Measurements from ENCODE around the gene KATNAL1.
A peak's percentile ranks its signal among the peaks of the same experiment; 100 is the strongest.

The KATNAL1 gene

DNA sequence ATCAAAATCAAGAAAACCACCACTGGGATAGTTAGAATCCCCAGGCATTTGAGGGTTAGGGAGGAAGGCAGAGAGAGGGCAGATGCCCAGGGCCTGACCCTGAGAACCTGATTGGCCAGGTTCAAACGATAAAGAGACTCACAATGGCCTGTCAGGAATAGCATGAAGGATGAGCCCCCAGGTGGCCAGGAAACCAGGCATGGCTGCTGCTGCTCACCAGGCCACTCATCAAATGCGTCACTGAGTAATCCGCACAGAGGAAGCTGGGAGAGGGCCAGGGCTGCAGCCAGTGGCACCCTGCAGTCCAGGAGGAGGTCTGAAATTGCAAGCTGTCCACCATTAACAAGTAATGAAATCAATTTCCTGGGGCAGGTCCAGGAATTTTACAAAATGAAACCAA is 111.3 kb downstream of the KATNAL1 start:
- no peak for TF ChIP-seq Cebpa-rat (IDR thresholded peaks at IDR 0.05)
- no peaks in the 10 kb centered on the region for H4K20me1 ChIP-seq
- H3K9me3 ChIP-seq (replicated peaks in 1 of 11): no peaks in the 10 kb centered on the region

DNA sequence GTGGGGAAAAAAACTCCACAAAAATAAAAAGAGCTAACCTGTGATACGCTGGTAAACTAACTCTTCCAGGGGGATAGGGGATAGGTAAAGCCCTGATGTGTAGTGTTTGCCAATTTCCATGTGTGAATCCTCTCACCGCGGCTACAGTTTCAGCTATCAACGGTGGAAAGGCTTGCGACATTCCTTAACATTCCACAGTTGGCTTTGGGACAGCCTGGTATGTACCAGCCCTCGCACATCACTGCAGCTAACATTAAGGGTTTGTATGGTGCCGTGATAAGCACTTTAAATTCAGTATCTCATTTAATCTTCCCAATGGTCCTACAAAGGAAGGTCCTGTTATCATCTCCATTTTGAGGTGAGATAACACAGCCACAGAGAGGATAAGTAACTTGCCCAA is 112.4 kb downstream of the KATNAL1 start:
- Histone ChIP-seq H3K27me3 (no peaks in the 10 kb centered on the region), H3K4me2 (no peak overlapping the region), H3K4me3 (no peak overlapping the region), H3K9me3 (replicated peaks in 1 of 11) (no peaks in the 10 kb centered on the region), H3K27ac (no peak overlapping the region), H3K4me1 (peaks cover 0 to 6% (median 4%) of the 10 kb centered on the region in 10 experiments; a peak in 3 of 20 replicates), H3K36me3 (peaks cover 0 to 2% (median 0%) of the 10 kb centered on the region in 11 experiments; a peak in 1 of 22 replicates), H3K9ac (no peak overlapping the region), H4K20me1 (no peaks in the 10 kb centered on the region)
- TF ChIP-seq Cebpa-rat (IDR thresholded peaks at IDR 0.05): no peak

More for the DNA sequence above, 111.3 kb downstream of the KATNAL1 start:
- Histone ChIP-seq H3K36me3 (peaks cover 0 to 6% (median 0%) of the 10 kb centered on the region in 11 experiments; a peak in 3 of 22 replicates), H3K4me1 (peaks cover 0 to 6% (median 4%) of the 10 kb centered on the region in 10 experiments; a peak in 3 of 20 replicates), H3K27me3 (no peaks in the 10 kb centered on the region), H3K4me2 (peak overlapping the region in 1 of 11 experiments; percentile 24; a peak in 2 of 22 replicates), H3K9ac (no peak overlapping the region), H3K27ac (no peak overlapping the region), H3K4me3 (no peak overlapping the region)

DNA sequence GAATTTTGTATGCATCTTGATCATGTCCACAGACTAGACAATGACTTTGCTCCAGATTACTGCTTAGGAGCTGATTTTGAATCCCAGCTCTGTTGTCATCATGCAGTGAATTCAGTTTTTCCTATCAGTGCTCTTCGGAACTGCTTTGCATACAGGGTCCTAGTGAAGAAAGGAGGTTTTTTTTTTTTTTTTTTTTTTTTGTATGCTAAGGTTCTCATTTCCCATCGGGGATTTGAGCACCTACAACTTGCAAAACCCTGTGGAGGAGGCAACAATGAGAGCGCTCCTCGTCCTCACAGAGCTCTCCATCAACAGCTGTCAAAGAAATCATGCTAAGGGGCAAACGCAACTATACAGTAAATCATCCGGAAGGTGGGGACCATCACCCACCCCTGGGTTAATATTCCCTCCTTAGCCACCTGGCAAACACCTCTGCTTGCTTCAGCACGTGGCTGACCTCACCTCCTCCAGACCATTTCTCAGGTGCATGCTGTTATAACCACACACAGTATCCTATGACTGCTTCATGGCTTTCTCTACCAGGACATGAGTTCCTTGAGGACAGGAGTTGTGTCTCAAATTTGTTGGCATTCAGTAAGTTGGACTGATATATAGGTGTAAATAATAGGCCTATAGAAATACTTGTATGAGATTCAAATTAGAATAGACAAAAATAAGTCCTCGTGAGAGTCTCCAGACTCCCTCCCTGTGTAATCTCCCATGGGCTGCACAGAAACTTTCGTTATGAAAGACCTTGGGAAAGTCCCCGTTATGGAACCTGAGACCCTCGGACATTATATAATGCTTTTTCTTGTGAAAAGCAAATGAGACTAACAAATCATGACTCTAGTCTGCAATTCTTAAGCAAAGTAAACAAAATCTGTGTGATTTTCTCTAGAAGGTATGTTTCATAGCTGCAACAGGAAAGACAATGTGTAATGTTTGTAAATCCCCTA is 113.8 kb downstream of the KATNAL1 start:
- H3K4me2 ChIP-seq: no peak overlapping the region
- no peaks in the 10 kb centered on the region for H3K9me3 ChIP-seq (replicated peaks in 1 of 11)
- peaks cover 0 to 6% (median 4%) of the 10 kb centered on the region in 10 experiments; a peak in 3 of 20 replicates for H3K4me1 ChIP-seq
- H4K20me1 ChIP-seq: no peaks in the 10 kb centered on the region
- no peaks in the 10 kb centered on the region for H3K36me3 ChIP-seq
- H3K27ac ChIP-seq: no peak overlapping the region
- H3K4me3 ChIP-seq: no peak overlapping the region
- no peaks in the 10 kb centered on the region for H3K27me3 ChIP-seq
- no peak overlapping the region for H3K9ac ChIP-seq
- no peak for TF ChIP-seq Cebpa-rat (IDR thresholded peaks at IDR 0.05)

DNA sequence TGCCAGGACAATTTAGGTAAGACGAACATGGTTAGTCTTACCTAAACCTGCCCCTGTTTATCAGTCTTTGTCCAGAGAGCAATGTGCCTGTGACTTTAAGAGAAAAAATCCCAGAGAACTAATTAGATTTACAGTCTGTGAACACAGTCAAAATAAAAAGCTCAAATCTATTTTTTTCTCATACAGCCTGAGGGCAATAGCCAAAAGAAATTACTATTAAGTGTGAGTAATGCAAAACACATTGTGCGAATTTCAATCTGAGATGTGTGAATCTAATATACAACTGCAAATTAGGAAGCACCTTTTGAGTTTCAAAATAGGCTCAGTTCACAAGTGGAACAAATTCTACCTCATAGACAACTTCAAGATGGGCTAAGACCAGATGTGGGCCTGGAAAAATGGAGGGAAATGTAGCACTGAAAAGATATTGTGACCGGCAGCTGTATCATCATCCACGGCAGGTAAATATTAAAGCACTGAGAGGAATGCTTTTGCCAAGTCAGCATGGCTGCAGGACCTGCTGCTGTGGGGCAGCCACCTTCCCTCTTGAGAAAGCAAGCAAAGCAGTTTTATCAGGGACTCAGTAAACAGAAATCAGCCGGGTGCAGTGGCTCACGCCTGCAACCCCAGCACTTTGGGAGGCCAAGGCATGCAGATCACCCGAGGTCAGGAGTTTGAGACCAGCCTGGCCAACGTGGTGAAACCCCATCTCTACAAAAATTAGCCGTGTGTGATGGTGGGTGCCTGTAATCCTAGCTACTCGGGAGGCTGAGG is 114.8 kb downstream of the KATNAL1 start:
- H3K27me3 ChIP-seq: no peaks in the 10 kb centered on the region
- TF ChIP-seq Cebpa-rat (IDR thresholded peaks at IDR 0.05): no peak
- H3K27ac ChIP-seq: no peak overlapping the region
- H3K36me3 ChIP-seq: no peaks in the 10 kb centered on the region
- no peaks in the 10 kb centered on the region for H4K20me1 ChIP-seq
- H3K4me1 ChIP-seq: peaks cover 0 to 6% (median 4%) of the 10 kb centered on the region in 10 experiments; a peak in 3 of 20 replicates
- no peak overlapping the region for H3K9ac ChIP-seq
- no peaks in the 10 kb centered on the region for H3K9me3 ChIP-seq (replicated peaks in 1 of 11)
- H3K4me3 ChIP-seq: no peak overlapping the region
- no peak overlapping the region for H3K4me2 ChIP-seq

GRCh38 chr13:30191491-30192100 is 115.8 kb downstream of the KATNAL1 start:
- Histone ChIP-seq H3K27ac (no peak overlapping the region), H3K4me3 (no peak overlapping the region), H3K27me3 (no peaks in the 10 kb centered on the region), H3K9me3 (replicated peaks in 1 of 11) (no peaks in the 10 kb centered on the region), H3K36me3 (no peaks in the 10 kb centered on the region), H3K9ac (no peak overlapping the region), H4K20me1 (no peaks in the 10 kb centered on the region), H3K4me1 (peaks cover 0 to 6% (median 4%) of the 10 kb centered on the region in 10 experiments; a peak in 3 of 20 replicates), H3K4me2 (no peak overlapping the region)
- TF ChIP-seq Cebpa-rat (IDR thresholded peaks at IDR 0.05): no peak

GRCh38 chr13:30186634-30187415 is 120.5 kb downstream of the KATNAL1 start:
- no peak overlapping the region for H3K27ac ChIP-seq
- no peak overlapping the region for H3K4me2 ChIP-seq
- H3K27me3 ChIP-seq: no peaks in the 10 kb centered on the region
- H3K4me3 ChIP-seq: no peak overlapping the region
- no peak for TF ChIP-seq Cebpa-rat (IDR thresholded peaks at IDR 0.05)
- H3K9me3 ChIP-seq (replicated peaks in 1 of 11): peaks cover 10 to 15% (median 13%) of the 10 kb centered on the region in 11 experiments; a peak in 19 of 22 replicates
- no peaks in the 10 kb centered on the region for H3K4me1 ChIP-seq
- no peak overlapping the region for H3K9ac ChIP-seq
- H4K20me1 ChIP-seq: no peaks in the 10 kb centered on the region
- H3K36me3 ChIP-seq: no peaks in the 10 kb centered on the region

DNA sequence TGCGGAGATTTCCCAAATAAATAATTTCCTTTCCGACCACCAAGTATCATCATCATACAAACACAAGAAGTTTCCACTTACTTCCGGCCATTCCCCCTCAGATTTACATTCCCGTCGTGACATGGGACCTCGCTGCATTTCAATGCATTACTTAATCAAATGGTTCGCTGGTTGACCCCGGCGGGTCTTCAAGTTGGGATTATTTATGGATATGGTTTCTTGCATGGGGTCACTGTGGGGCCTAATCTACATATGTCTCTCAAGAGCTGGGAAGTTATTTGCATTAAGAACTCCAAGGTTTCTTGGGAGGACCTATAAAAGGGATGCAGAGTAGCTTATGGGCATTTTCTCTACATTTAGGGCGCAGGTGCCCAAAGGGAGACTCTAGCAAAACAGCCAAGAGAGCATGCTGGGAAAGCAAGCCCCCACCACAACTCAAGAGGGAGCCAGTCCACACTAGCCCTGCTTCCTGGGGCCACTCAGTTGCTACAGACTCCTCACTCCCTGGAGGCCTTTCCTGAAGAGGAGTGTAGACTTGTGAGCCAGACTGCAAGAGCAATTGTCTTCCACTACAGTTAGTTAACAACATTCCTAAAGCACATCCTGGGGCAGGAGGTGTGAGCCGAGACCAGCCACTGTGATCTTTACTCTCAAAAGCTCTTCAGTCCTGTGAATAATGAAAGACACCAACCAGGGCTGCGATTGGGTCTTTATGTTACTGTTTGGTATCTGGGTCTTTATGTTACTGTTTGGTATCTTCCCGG is 125.3 kb downstream of the KATNAL1 start:
- no peak overlapping the region for H3K4me2 ChIP-seq
- no peaks in the 10 kb centered on the region for H3K4me1 ChIP-seq
- H3K9ac ChIP-seq: no peak overlapping the region
- H3K4me3 ChIP-seq: no peak overlapping the region
- TF ChIP-seq Cebpa-rat (IDR thresholded peaks at IDR 0.05): no peak
- H3K27me3 ChIP-seq: no peaks in the 10 kb centered on the region
- H3K36me3 ChIP-seq: no peaks in the 10 kb centered on the region
- no peak overlapping the region for H3K27ac ChIP-seq
- peaks cover 10 to 15% (median 13%) of the 10 kb centered on the region in 11 experiments; a peak in 19 of 22 replicates for H3K9me3 ChIP-seq (replicated peaks in 1 of 11)
- H4K20me1 ChIP-seq: no peaks in the 10 kb centered on the region
